Measurements from ENCODE around the gene DRG2.

The DRG2 gene

DNA sequence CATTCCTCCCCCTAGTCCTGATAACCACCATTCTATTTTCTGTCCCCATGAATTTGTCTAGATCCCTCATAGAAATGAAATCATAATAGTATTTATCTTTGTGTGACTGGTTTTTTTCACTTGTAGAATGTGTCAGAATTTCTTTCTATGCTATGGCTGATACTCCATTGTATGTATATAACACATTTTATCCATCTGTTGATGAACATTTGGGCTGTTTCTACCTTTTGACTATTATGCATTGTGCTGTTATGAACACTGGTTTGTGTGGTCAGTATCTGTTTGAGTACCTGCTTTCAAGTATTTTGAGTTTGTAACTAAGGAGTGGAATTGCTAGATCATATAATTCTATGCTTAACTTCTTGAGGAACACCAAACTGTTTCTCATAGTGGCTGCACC lies 16.0 kb upstream of the DRG2 start:
- no peak for DNase-seq (ENCODE audit: low spot score)

GRCh38 chr17:18074566-18075272 lies 13.0 kb upstream of the DRG2 start:
- DNase-seq (ENCODE audit: low spot score): no peak
- in situ Hi-C loops (cut with MboI; ENCODE audit: low pct_unique_long_range_greater_than_20kb, low sequenced_read_pairs, unreplicated experiment): no loop called here
- TF ChIP-seq CTCF (IDR thresholded peaks at IDR 0.05; ENCODE audit: extremely low read depth, insufficient read depth, missing control alignments): no peak

More for the DNA sequence above, 16.0 kb upstream of the DRG2 start:
- in situ Hi-C loops (cut with MboI; ENCODE audit: low pct_unique_long_range_greater_than_20kb, low sequenced_read_pairs, unreplicated experiment): no loop called here
- no peak for TF ChIP-seq CTCF (IDR thresholded peaks at IDR 0.05; ENCODE audit: extremely low read depth, insufficient read depth, missing control alignments)

GRCh38 chr17:18076936-18077335 lies 10.8 kb upstream of the DRG2 start:
- DNase-seq (ENCODE audit: low spot score): no peak
- in situ Hi-C loops (cut with MboI; ENCODE audit: low pct_unique_long_range_greater_than_20kb, low sequenced_read_pairs, unreplicated experiment): no loop called here
- TF ChIP-seq CTCF (IDR thresholded peaks at IDR 0.05; ENCODE audit: extremely low read depth, insufficient read depth, missing control alignments): no peak

DNA sequence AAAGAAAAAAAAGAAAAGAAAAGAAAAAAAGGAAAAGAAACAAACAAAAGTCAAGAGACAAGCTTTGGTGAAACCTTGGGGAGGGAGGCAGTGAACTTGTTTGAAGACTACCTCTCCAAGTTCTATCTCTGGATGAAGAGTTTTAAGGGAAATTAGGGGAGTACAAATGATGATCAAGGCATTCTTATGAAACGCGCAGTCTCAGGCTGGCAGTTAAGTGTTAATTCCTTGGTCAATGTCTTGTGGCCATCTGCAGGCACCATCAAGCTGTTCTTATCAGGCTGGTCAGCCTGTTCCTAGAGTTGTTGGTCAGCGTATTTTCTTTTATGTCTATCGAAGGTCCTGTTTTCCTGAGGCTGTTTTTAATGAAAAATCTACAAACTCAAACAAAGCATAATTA lies 8.2 kb upstream of the DRG2 start:
- DNase-seq (ENCODE audit: low spot score): no peak
- no peak for TF ChIP-seq CTCF (IDR thresholded peaks at IDR 0.05; ENCODE audit: extremely low read depth, insufficient read depth, missing control alignments)

DNA sequence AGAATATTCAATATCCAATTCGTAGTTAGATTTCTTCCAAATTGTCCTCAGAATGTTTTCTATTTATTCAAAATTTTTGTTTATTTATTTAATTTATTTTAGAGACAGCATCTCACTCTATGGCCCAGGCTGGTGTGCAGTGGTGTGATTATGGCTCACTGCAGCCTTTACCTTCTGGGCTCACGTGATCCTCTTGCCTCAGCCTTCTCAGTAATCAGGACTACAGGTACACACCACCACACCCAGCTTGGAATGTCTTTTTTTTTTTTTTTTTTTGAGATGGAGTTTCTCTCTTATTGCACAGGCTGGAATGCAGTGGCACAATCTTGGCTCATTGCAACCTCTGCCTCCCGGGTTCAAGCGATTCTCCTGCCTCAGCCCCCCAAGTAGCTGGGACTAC lies 3.5 kb upstream of the DRG2 start:
- TF ChIP-seq CTCF (IDR thresholded peaks at IDR 0.05; ENCODE audit: extremely low read depth, insufficient read depth, missing control alignments): no peak
- DNase-seq (ENCODE audit: low spot score): no peak
- in situ Hi-C loops (cut with MboI; ENCODE audit: low pct_unique_long_range_greater_than_20kb, low sequenced_read_pairs, unreplicated experiment): no loop called here

More for the DNA sequence above, 8.2 kb upstream of the DRG2 start:
- in situ Hi-C loops (cut with MboI; ENCODE audit: low pct_unique_long_range_greater_than_20kb, low sequenced_read_pairs, unreplicated experiment): no loop called here

GRCh38 chr17:18089613-18090012 lies 1.9 kb downstream of the DRG2 start:
- in situ Hi-C loops (cut with MboI; ENCODE audit: low pct_unique_long_range_greater_than_20kb, low sequenced_read_pairs, unreplicated experiment): no loop called here
- no peak for DNase-seq (ENCODE audit: low spot score)
- no peak for TF ChIP-seq CTCF (IDR thresholded peaks at IDR 0.05; ENCODE audit: extremely low read depth, insufficient read depth, missing control alignments)

Data from GM13977 (cell line).